Activated T-cell treated with anti-CD3 and anti-CD28 coated beads, Interleukin-2, amount 50 U/mL, for 24 hours (primary cell): Measurements from ENCODE around the gene R3HDML.
"Not testable (repeated sequence)": the region's sequence is repeated elsewhere in the genome, so short reads cannot be mapped to it uniquely, and the experiment has no call there.

Experiments used
- DNase-seq: peaks from one replicate; pipeline ENCODE4 v3.0.0-alpha.2; 2020
- H3K27ac Mint-ChIP-seq: 2 replicates; pipeline ENCODE4 v1.8.0; 2020; ENCODE audit warnings: mild to moderate bottlenecking, mixed read lengths
- H3K27me3 Mint-ChIP-seq: 2 replicates; pipeline ENCODE4 v1.8.0; 2020; ENCODE audit warnings: mixed read lengths
- H3K36me3 Mint-ChIP-seq: 2 replicates; pipeline ENCODE4 v1.8.0; 2020; ENCODE audit warnings: low read depth, mixed read lengths
- H3K4me1 Mint-ChIP-seq: 2 replicates; pipeline ENCODE4 v1.8.0; 2020; ENCODE audit warnings: low read depth, mixed read lengths
- H3K4me3 Mint-ChIP-seq: 2 replicates; pipeline ENCODE4 v1.8.0; 2020; ENCODE audit warnings: mild to moderate bottlenecking, moderate library complexity, mixed read lengths
- H3K9me3 Mint-ChIP-seq: 2 replicates; pipeline ENCODE4 v1.8.0; 2020; ENCODE audit warnings: mixed read lengths

R3HDML gene

GRCh38 chr20:44344723-44345122, 7.9 kb downstream of the R3HDML start:
- no peak overlapping the region for H3K4me3 Mint-ChIP-seq
- H3K36me3 Mint-ChIP-seq, result no peaks in the 10 kb centered on the region
- H3K27me3 Mint-ChIP-seq, result peaks cover 3% of the 10 kb centered on the region
- H3K27ac Mint-ChIP-seq, result no peak overlapping the region
- no peak for DNase-seq
- H3K9me3 Mint-ChIP-seq, result no peaks in the 10 kb centered on the region
- no peaks in the 10 kb centered on the region for H3K4me1 Mint-ChIP-seq

GRCh38 chr20:44345147-44345546, 8.3 kb downstream of the R3HDML start:
- DNase-seq, result no peak
- H3K4me1 Mint-ChIP-seq, result no peaks in the 10 kb centered on the region

DNA sequence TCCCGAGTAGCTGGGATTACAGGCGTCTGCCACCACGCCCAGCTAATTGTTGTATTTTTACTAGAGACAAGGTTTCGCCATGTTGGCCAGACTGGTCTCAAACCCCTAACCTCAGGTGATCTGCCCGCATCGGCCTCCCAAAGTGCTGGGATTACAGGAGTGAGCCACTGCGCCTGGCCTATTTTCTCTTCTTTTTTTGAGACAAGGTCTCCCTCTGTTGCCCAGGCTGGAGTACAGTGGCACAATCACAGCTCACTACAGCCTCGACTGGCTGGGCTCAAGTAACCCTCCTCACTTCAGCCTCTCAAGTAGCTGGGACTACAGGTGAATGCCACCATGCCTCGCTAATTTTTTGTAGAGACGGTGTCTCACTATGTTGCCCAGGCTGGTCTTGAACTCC, 9.1 kb downstream of the R3HDML start:
- not testable (repeated sequence) for H3K27me3 Mint-ChIP-seq, DNase-seq, H3K9me3 Mint-ChIP-seq, H3K27ac Mint-ChIP-seq, H3K36me3 Mint-ChIP-seq, H3K4me1 Mint-ChIP-seq, H3K4me3 Mint-ChIP-seq

More at GRCh38 chr20:44345147-44345546, 8.3 kb downstream of the R3HDML start:
- Mint-ChIP-seq H3K9me3 (no peaks in the 10 kb centered on the region), H3K36me3 (no peaks in the 10 kb centered on the region), H3K27ac (no peak overlapping the region), H3K27me3 (peaks cover 3% of the 10 kb centered on the region), H3K4me3 (no peak overlapping the region)

- Mint-ChIP-seq H3K27me3 (peaks cover 6% of the 10 kb centered on the region), H3K27ac (no peak overlapping the region), H3K4me1 (no peaks in the 10 kb centered on the region), H3K4me3 (no peak overlapping the region), H3K36me3 (no peaks in the 10 kb centered on the region), H3K9me3 (no peaks in the 10 kb centered on the region)
- DNase-seq, result no peak
Observed at GRCh38 chr20:44348168-44348659, 11.4 kb downstream of the R3HDML start.

DNA sequence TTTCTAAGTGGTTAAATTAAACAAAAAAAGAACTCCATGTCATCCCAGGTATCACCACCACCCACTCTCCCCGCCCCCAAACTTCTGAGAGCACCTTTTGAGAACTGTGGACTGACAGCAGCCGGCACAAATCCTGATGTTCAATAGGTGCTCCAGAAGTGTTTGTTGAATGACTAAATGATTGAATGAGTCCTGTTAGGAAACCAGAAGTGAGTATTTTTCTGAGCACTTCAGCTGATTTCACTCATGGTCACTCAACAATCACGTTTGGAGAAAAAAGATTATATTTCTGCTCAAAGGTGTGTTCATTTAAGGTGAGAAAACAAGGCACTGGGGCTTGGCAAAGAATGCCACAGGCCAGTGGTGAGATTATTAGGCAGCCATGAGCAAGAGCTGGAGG, 12.5 kb downstream of the R3HDML start:
- Mint-ChIP-seq H3K4me1 (no peaks in the 10 kb centered on the region), H3K9me3 (no peaks in the 10 kb centered on the region), H3K4me3 (no peak overlapping the region), H3K27me3 (peaks cover 6% of the 10 kb centered on the region), H3K27ac (no peak overlapping the region), H3K36me3 (no peaks in the 10 kb centered on the region)
- no peak for DNase-seq

DNA sequence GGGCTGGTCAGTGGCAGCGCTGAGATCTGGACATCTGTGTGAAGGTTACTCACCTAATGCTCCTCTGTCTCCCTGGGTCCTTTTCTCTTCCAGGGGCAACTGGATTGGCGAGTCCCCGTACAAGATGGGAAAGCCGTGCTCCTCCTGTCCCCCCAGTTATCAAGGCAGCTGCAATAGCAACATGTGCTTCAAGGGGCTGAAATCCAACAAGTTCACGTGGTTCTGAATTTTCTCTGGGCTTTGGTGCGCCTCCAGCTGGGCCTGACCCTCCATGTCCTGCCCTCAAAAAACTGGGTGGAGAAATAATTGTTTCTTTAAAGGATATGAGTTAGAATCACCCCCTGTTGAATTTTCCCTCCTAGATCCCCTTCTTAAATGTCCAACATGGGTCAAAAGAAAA, 13.7 kb downstream of the R3HDML start:
- Mint-ChIP-seq H3K36me3 (no peaks in the 10 kb centered on the region), H3K4me3 (no peak overlapping the region), H3K4me1 (no peaks in the 10 kb centered on the region), H3K27me3 (peaks cover 6% of the 10 kb centered on the region), H3K27ac (no peak overlapping the region), H3K9me3 (no peaks in the 10 kb centered on the region)
- DNase-seq, result no peak

DNA sequence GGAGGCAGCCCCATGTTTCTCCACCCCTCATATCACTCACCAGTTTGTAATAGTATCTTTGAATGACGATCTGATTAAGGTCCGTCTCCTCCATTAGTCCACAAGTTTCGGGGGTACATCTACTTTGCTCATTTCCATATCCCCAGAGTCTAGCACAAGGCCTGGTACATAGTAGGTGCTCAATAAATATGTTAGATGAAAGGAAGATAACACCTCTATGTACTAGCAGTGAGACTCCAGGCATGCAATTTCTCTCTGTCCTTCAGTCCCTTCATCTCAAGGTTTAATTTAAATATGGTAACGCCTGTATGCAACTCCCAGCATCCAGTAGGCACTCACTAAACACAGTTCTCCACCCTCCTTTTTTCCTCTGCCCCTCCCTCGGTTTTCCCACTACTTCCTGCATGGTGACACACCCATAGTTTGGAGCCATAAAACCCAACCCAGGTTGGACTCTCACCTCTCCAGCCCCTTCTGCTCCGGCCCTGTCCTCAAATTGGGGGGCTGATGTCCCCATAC, 18.2 kb downstream of the R3HDML start:
- no peak overlapping the region for H3K4me3 Mint-ChIP-seq
- H3K9me3 Mint-ChIP-seq, result no peaks in the 10 kb centered on the region
- H3K4me1 Mint-ChIP-seq, result no peaks in the 10 kb centered on the region
- H3K27ac Mint-ChIP-seq, result no peak overlapping the region
- H3K27me3 Mint-ChIP-seq, result peaks cover 9% of the 10 kb centered on the region
- no peak for DNase-seq
- no peaks in the 10 kb centered on the region for H3K36me3 Mint-ChIP-seq

GRCh38 chr20:44355498-44356352, 18.9 kb downstream of the R3HDML start, which contains the start of gene HNF4A:
TSS of gene HNF4A (plus strand) at chr20:44355699. CDS start at chr20:44355805, 106 bp downstream.
- H3K36me3 Mint-ChIP-seq, result no peaks in the 10 kb centered on the region
- H3K9me3 Mint-ChIP-seq, result no peaks in the 10 kb centered on the region
- no peak within 1 kb of the TSS for H3K27ac Mint-ChIP-seq
- H3K4me1 Mint-ChIP-seq, result no peaks in the 10 kb centered on the region
- H3K27me3 Mint-ChIP-seq, result peaks cover 9% of the 10 kb centered on the region
- DNase-seq, result no peak
- no peak within 1 kb of the TSS for H3K4me3 Mint-ChIP-seq

GRCh38 chr20:44356353-44356723, 19.5 kb downstream of the R3HDML start:
- Mint-ChIP-seq H3K27me3 (peaks cover 9% of the 10 kb centered on the region), H3K36me3 (no peaks in the 10 kb centered on the region)
- DNase-seq, result no peak

GRCh38 chr20:44357020-44357419, 20.2 kb downstream of the R3HDML start:
- Mint-ChIP-seq H3K27me3 (peaks cover 9% of the 10 kb centered on the region), H3K4me3 (no peak overlapping the region), H3K4me1 (no peaks in the 10 kb centered on the region), H3K27ac (no peak overlapping the region), H3K36me3 (no peaks in the 10 kb centered on the region), H3K9me3 (no peaks in the 10 kb centered on the region)
- DNase-seq, result no peak

More at GRCh38 chr20:44356353-44356723, 19.5 kb downstream of the R3HDML start:
- Mint-ChIP-seq H3K4me1 (no peaks in the 10 kb centered on the region), H3K9me3 (no peaks in the 10 kb centered on the region), H3K27ac (no peak overlapping the region), H3K4me3 (no peak overlapping the region)

- no peak overlapping the region for H3K27ac Mint-ChIP-seq
- DNase-seq, result no peak
- H3K4me1 Mint-ChIP-seq, result no peaks in the 10 kb centered on the region
- H3K9me3 Mint-ChIP-seq, result no peaks in the 10 kb centered on the region
- H3K27me3 Mint-ChIP-seq, result peaks cover 5% of the 10 kb centered on the region
- no peak overlapping the region for H3K4me3 Mint-ChIP-seq
- no peaks in the 10 kb centered on the region for H3K36me3 Mint-ChIP-seq
Observed at GRCh38 chr20:44357555-44358125, 20.8 kb downstream of the R3HDML start.

DNA sequence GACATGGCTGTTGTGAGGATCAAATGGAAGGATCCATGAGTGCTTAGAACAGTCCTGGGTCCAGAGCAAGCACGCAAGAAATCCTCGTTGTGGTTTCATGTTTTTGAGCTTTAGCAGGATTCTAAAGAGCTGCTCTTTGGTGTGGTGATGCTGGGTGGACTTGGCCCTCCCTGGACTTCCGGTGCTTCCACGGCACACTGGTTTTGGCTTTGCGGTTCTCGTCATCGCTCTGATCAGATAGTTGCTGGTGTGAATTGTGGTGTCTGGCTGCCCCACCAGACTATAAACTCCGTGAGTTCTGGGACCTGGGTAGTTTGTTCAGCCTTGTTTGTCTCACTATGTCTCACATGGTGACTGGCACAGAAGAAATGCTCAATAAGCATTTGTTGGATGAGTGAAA, 21.9 kb downstream of the R3HDML start:
- H3K27me3 Mint-ChIP-seq, result peaks cover 5% of the 10 kb centered on the region
- H3K4me1 Mint-ChIP-seq, result no peaks in the 10 kb centered on the region
- no peak for DNase-seq
- H3K36me3 Mint-ChIP-seq, result no peaks in the 10 kb centered on the region
- no peak overlapping the region for H3K27ac Mint-ChIP-seq
- H3K9me3 Mint-ChIP-seq, result no peaks in the 10 kb centered on the region
- no peak overlapping the region for H3K4me3 Mint-ChIP-seq

DNA sequence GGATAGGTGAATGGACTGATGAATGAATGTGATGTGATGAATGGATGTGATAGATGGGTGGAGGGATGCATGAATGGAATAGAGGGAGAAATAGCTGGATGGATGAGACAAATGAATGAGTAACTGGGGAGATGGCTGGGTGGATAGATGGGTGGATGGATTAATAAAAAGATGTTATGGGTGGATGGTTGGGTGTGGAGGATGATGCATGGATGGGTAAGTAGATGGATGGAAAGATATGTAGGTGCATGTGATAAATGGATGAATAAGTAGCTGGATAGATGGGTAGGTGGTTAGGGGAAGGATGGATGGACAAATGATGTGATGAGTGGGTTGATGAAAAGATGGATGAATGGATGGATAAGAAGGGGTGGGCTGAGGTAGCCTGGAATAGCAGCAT, 23.4 kb downstream of the R3HDML start:
- Mint-ChIP-seq H3K4me3 (no peak overlapping the region), H3K27me3 (peaks cover 5% of the 10 kb centered on the region), H3K4me1 (no peaks in the 10 kb centered on the region), H3K27ac (no peak overlapping the region), H3K9me3 (no peaks in the 10 kb centered on the region), H3K36me3 (no peaks in the 10 kb centered on the region)
- no peak for DNase-seq

GRCh38 chr20:44361021-44361420, 24.2 kb downstream of the R3HDML start:
- Mint-ChIP-seq H3K27ac (no peak overlapping the region), H3K4me1 (no peaks in the 10 kb centered on the region), H3K4me3 (no peak overlapping the region), H3K27me3 (peaks cover 4% of the 10 kb centered on the region), H3K9me3 (no peaks in the 10 kb centered on the region), H3K36me3 (no peaks in the 10 kb centered on the region)
- DNase-seq, result no peak

DNA sequence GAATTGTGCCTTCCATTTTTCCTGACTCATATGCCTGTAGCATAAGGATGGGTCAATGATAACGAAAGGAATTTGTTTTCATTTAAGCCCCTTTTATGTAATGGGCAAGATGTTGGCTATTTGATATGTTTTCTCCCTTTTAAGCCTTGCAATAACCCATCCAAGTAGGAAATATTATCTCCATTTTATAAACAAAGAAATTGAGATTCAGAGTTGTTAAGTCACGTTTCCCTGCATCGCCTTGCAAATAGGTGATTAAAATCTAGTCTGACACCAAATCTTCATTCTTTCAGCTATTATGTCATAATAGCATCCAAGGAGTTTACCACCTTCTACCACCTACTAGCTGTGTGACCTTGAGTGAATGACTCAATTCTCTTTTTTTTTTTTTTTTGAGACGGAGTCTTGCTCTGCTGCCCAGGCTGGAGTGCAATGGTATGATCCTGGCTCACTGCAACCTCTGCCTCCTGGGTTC, 25.7 kb downstream of the R3HDML start:
- no peaks in the 10 kb centered on the region for H3K9me3 Mint-ChIP-seq
- no peak overlapping the region for H3K27ac Mint-ChIP-seq
- H3K36me3 Mint-ChIP-seq, result no peaks in the 10 kb centered on the region
- no peaks in the 10 kb centered on the region for H3K4me1 Mint-ChIP-seq
- H3K4me3 Mint-ChIP-seq, result no peak overlapping the region
- no peaks in the 10 kb centered on the region for H3K27me3 Mint-ChIP-seq
- no peak for DNase-seq
